ENCODE data around the gene CACNA1E. TPM values are rescaled to one million over a fixed set of nuclear protein-coding genes. Genes with fewer than 3 reads are reported as not detected.

The CACNA1E gene
- total and polyA plus RNA-seq, 2 of the 13 experiments (the other 11 are each of a cell fraction or from before 2014, with no cell fraction given) = not detected

DNA sequence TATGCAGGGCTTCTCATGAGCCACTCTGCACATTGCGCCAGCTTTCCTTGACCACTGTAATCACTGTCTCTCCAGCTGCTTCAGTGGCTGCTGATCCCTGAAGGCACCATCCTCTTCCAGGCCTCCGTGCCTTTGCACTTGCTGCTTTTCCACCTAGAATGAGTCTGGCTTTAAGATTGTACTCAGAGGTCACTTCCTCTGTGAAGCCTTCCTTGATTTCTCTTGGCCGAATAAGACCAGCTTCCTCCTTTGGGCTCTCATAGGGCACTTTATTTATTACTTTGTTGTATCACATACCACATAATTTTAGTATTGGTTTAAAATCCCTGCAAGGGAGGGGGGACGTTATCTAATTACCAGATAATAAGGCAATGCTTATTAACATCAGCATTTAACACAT, 10.6 kb downstream of the CACNA1E start:
- Histone ChIP-seq H3K4me1 (ENCODE audit: insufficient read depth, low read length) (no peaks in the 10 kb centered on the region), H3K9ac (ENCODE audit: insufficient read depth, low read depth, low read length) (no peak overlapping the region), H3K9me3 (ENCODE audit: low read length) (no peaks in the 10 kb centered on the region), H3K27ac (ENCODE audit: extremely low read length, insufficient read depth, low read length) (no peak overlapping the region), H3K4me2 (ENCODE audit: low read depth, low read length) (no peak overlapping the region), H2AFZ (ENCODE audit: low read length) (no peak overlapping the region), H3K27me3 (ENCODE audit: control insufficient read depth in 1 of 2, insufficient read depth in 2 of 2, low read length in 2 of 2) (no peaks in the 10 kb centered on the region), H3K36me3 (replicated peaks in 1 of 2; ENCODE audit: control insufficient read depth in 1 of 2, insufficient read depth in 2 of 2, low read length in 2 of 2) (no peaks in the 10 kb centered on the region), H3K4me3 (replicated peaks in 1 of 3; ENCODE audit: insufficient read depth in 1 of 3, low read depth in 2 of 3, low read length in 3 of 3) (no peak overlapping the region), H4K20me1 (ENCODE audit: insufficient read depth, low read length) (no peaks in the 10 kb centered on the region), H3K79me2 (ENCODE audit: insufficient read depth, low read length) (no peaks in the 10 kb centered on the region)
- intact Hi-C loops (cut with micrococcal nuclease; ENCODE audit: unreplicated experiment) = no loop called here
- ATAC-seq (no peak), DNase-seq (ENCODE audit: low spot score) (no peak), FAIRE-seq (no peak)
- 44% methylated on average over 4 of the region's 4 CpGs for WGBS (ENCODE audit: low lambda C conversion rate)
- TF ChIP-seq NFKB2 (CRISPR knock-in tag; IDR thresholded peaks at IDR 0.05; ENCODE audit: borderline replicate concordance) (no peak), SNAPC2 (CRISPR knock-in tag; IDR thresholded peaks at IDR 0.05) (no peak), ZBTB25 (CRISPR knock-in tag; IDR thresholded peaks at IDR 0.05) (no peak), CREB3 (CRISPR knock-in tag; IDR thresholded peaks at IDR 0.05) (no peak), ZNF251 (CRISPR knock-in tag; IDR thresholded peaks at IDR 0.05) (no peak), PRMT3 (CRISPR knock-in tag; IDR thresholded peaks at IDR 0.05; ENCODE audit: borderline replicate concordance, low read depth) (no peak), THAP11 (CRISPR knock-in tag; IDR thresholded peaks at IDR 0.05) (no peak), MXD4 (CRISPR knock-in tag; IDR thresholded peaks at IDR 0.05) (no peak), NFAT5 (CRISPR knock-in tag; IDR thresholded peaks at IDR 0.05) (no peak), ZNF740 (CRISPR knock-in tag; IDR thresholded peaks at IDR 0.05) (no peak), ZNF772 (CRISPR knock-in tag; IDR thresholded peaks at IDR 0.05) (no peak), MZF1 (CRISPR knock-in tag; IDR thresholded peaks at IDR 0.05; ENCODE audit: borderline replicate concordance) (no peak), IRX3 (CRISPR knock-in tag; IDR thresholded peaks at IDR 0.05; ENCODE audit: borderline replicate concordance, low read depth) (no peak), MXI1 (IDR thresholded peaks at IDR 0.05; ENCODE audit: borderline replicate concordance, low read depth, low read length) (no peak)
- POLR2A ChIA-PET = no interaction called here
- in situ Hi-C loops (cut with HindIII; ENCODE audit: extremely low pct_ligation_motif_present, low pct_unique_long_range_greater_than_20kb) = no loop called here
- CTCF ChIA-PET (ENCODE audit: low intra/inter-chr PET ratio, low total read pairs) = no interaction called here
- no TSS peak for BruUV-seq (replicated peaks)

All from HepG2 (cell line).